GM23338 (cell line): ENCODE results near the gene CAMTA1. TPM values are rescaled to one million over a fixed set of nuclear protein-coding genes. Genes with fewer than 3 reads are reported as not detected.

Experiments used
- ATAC-seq: fragments of 200-7000 bp; cut with Tn5 transposase; 3 replicates; pipeline ENCODE4 v1.9.1; 2020
- DNase-seq: peaks from one replicate; pipeline ENCODE4 v3.0.0-alpha.2; 2015; ENCODE audit warnings: low spot score
- H2AFZ ChIP-seq: fragments of 200-600 bp; sonication (generic); 2 replicates; pipeline ENCODE4 v1.8.0; 2016; ENCODE audit warnings: antibody characterized with exemption, mild to moderate bottlenecking, moderate library complexity
- H3F3A ChIP-seq: fragments of 200-600 bp; sonication (generic); replicated peaks from 2 replicates; pipeline ENCODE4 v1.8.0; 2017; ENCODE audit warnings: antibody characterized with exemption, mixed run types, low read depth
- H3K27ac ChIP-seq: fragments of 200-600 bp; sonication (generic); 2 replicates; pipeline ENCODE4 v1.6.1; 2016; ENCODE audit warnings: low read depth
- H3K27me3 ChIP-seq: fragments of 200-600 bp; sonication (generic); 2 replicates; pipeline ENCODE4 v1.8.0; 2016; ENCODE audit warnings: mild to moderate bottlenecking, mixed run types, moderate library complexity; ENCODE audit not compliant: insufficient read depth
- H3K36me3 ChIP-seq: fragments of 200-600 bp; sonication (generic); 2 replicates; pipeline ENCODE4 v1.8.0; 2016; ENCODE audit warnings: mild to moderate bottlenecking; ENCODE audit not compliant: insufficient read depth
- H3K4me1 ChIP-seq: fragments of 200-600 bp; sonication (generic); 2 replicates; pipeline ENCODE4 v1.8.0; 2016; ENCODE audit warnings: mild to moderate bottlenecking, moderate library complexity; ENCODE audit not compliant: insufficient read depth
- H3K4me2 ChIP-seq: fragments of 200-600 bp; sonication (generic); 2 replicates; pipeline ENCODE4 v1.7.1; 2017; ENCODE audit warnings: mixed run types
- H3K4me3 ChIP-seq: fragments of 200-600 bp; sonication (generic); 2 replicates; pipeline ENCODE4 v1.6.1; 2016; ENCODE audit warnings: mixed run types
- H3K79me2 ChIP-seq: fragments of 200-600 bp; sonication (generic); replicated peaks from 2 replicates; pipeline ENCODE4 v1.8.0; 2017; ENCODE audit warnings: mild to moderate bottlenecking; ENCODE audit not compliant: insufficient read depth
- H3K9me2 ChIP-seq: fragments of 200-600 bp; sonication (generic); 2 replicates; pipeline ENCODE4 v1.8.0; 2017; ENCODE audit not compliant: insufficient read depth
- H4K20me1 ChIP-seq: fragments of 200-600 bp; sonication (generic); replicated peaks from 2 replicates; pipeline ENCODE4 v1.8.0; 2017; ENCODE audit warnings: mild to moderate bottlenecking; ENCODE audit not compliant: insufficient read depth
- H3K27ac Mint-ChIP-seq: 2 replicates; pipeline ENCODE4 v1.8.0; 2020; ENCODE audit warnings: inconsistent platforms, mild to moderate bottlenecking, moderate library complexity, mixed read lengths
- H3K27me3 Mint-ChIP-seq: 3 replicates; pipeline ENCODE4 v1.8.0; 2022; ENCODE audit warnings: low read depth, mild to moderate bottlenecking, moderate library complexity, mixed read lengths, inconsistent platforms; ENCODE audit not compliant: insufficient read depth, poor library complexity
- H3K36me3 Mint-ChIP-seq: 3 replicates; pipeline ENCODE4 v1.8.0; 2021; ENCODE audit warnings: low read depth, mild to moderate bottlenecking, inconsistent platforms, moderate library complexity, mixed read lengths
- H3K4me1 Mint-ChIP-seq: 3 replicates; pipeline ENCODE4 v1.8.0; 2020; ENCODE audit warnings: mild to moderate bottlenecking, inconsistent platforms, mixed read lengths
- H3K4me3 Mint-ChIP-seq: 3 replicates; pipeline ENCODE4 v1.8.0; 2021; ENCODE audit warnings: moderate library complexity, mild to moderate bottlenecking, inconsistent platforms, mixed read lengths
- H3K9me3 Mint-ChIP-seq: 3 replicates; pipeline ENCODE4 v1.8.0; 2020; ENCODE audit warnings: moderate library complexity, mild to moderate bottlenecking, inconsistent platforms, mixed read lengths
- CTCF ChIP-seq, 2 experiments: fragments of 200-600 bp in 1 of 2; sonication (generic) in 1 of 2; conservative IDR thresholded peaks; 2 replicates each; pipeline versions ENCODE4 v1.5.1 to v1.6.1; 2016 to 2017; ENCODE audit warnings: antibody characterized with exemption in 2 of 2, low read depth in 2 of 2, mild to moderate bottlenecking in 2 of 2, moderate library complexity in 1 of 2
- EZH2 ChIP-seq: fragments of 200-600 bp; sonication (generic); IDR thresholded peaks from one replicate; pipeline ENCODE4 v1.8.0; 2017; ENCODE audit warnings: antibody characterized with exemption, mild to moderate bottlenecking, low read depth; ENCODE audit not compliant: unreplicated experiment
- JUNB ChIP-seq: IDR thresholded peaks from one replicate; pipeline ENCODE4 v1.6.1; 2016; ENCODE audit warnings: antibody characterized with exemption; ENCODE audit not compliant: unreplicated experiment
- NANOG ChIP-seq: IDR thresholded peaks from 2 replicates; pipeline ENCODE4 v1.6.1; 2016; ENCODE audit warnings: antibody characterized with exemption, borderline replicate concordance
- REST ChIP-seq: IDR thresholded peaks from one replicate; pipeline ENCODE4 v1.6.1; 2018; ENCODE audit warnings: antibody characterized with exemption; ENCODE audit not compliant: unreplicated experiment
- STAT1 ChIP-seq: IDR thresholded peaks from one replicate; pipeline ENCODE4 v1.6.1; 2016; ENCODE audit warnings: antibody characterized with exemption; ENCODE audit not compliant: unreplicated experiment
- ZNF114 ChIP-seq: fragments of 250-450 bp; sonication (Bioruptor Pico); IDR thresholded peaks from 2 replicates; pipeline ENCODE4 v1.5.0; 2020; ENCODE audit warnings: mild to moderate bottlenecking, moderate library complexity
- polyA plus RNA-seq: library from polyadenylated mRNA; unstranded; fragments of >200 nt; fragmentation: Nextera tagmentation; extraction: Ambion mirVana; gene quantifications from 2 replicates; pipeline ENCODE4 v1.2.1, GENCODE V29; 2016
- total RNA-seq: library from RNA; depleted of rRNA; stranded (reverse); fragments of >200 nt; shearing (Covaris generic); gene quantifications from 2 replicates; pipeline ENCODE4 v1.2.3, GENCODE V29; 2014
- TF ChIP-seq, protein P1 (sequence below): fragments of 250-450 bp; sonication (Bioruptor Pico); IDR thresholded peaks from 2 replicates; pipeline ENCODE4 v1.5.0; 2020; ENCODE audit warnings: mild to moderate bottlenecking, moderate library complexity

Gene CAMTA1
- total and polyA plus RNA-seq, 2 experiments from 2014 or later = 115 to 519 TPM

DNA sequence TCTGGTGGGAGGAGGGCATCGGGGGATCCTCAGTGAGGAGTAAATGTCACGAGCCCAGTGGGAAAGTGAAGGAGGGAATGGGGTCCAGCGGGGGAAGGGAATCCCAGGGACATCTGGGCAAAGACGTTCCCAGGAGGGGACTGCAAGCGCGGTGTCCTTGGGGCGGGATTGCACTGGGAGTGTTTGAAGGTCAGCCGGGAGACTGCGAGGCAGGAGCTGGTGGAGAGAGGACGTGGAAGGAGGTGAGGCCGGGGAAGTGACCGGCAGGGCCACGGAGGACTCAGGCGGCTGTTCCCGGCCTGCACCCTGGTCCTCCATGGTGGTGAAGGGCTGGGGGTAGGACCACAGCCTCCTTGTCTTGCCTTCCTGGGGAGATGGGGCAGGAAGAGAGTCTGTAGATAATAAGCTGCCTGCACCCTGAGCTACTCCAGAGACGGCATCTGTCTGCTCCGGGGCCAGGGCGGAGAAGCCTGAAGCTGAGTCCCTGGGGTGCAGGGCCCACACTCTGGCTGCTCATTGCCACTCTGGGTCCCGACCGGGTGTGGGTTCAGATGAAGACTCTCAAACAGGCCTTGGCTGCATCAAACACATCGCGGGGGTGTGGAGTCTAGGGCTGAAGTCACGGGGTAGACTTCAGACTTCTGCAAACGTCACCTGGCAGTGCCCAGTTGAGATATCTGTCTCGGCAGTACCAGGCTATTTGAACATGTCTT is 264.8 kb downstream of the CAMTA1 start (continued):
- no peak for TF ChIP-seq CTCF (conservative IDR thresholded peaks at IDR 0.05; ENCODE audit: low read depth in 2 of 2)
- no peak for TF ChIP-seq STAT1
- no peak for TF ChIP-seq JUNB

DNA sequence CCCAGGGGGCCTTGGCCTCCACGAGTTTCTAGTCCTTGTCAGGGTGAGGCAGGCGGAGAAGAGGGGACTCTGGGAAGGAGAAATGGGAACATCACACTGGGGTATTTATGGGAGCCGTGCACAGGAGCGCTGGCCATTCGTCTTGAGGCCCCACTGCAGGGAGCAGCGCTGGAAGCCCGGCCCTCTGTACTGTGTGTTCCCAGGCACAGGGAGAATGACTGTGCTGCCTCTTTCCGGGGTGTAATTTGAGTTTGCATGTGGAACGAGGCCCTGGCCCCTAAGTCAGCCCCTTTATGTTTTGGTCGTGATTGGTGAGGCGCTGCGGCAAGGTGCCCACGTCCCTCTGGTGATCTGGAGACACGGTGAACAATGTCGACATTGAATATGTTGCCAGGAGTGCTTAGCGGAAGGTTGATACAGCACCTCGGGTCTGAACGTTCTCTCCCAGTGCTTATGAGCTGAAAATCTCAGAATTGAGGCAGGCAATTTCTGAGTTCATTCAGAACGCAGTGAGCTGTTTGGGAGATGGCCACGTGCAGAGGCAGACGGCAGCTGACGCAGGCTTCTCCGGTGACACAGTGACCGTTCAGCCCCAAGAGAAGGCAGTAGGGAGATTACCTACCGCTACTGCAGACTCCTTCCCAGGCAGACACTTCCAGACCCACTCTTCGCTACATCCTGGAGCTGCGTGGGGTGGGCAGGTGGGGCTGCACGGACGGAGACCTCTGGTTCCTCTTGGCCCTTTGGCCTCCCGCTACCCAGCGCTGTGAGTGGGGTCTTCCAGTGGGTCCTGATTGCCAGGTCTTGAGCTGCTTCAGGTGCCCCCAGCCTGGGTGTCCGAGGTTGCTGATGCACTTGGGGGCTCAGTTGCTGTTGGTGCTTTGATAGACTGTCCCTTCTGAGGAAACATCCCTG is 265.8 kb downstream of the CAMTA1 start:
- Mint-ChIP-seq H3K27me3 (peaks cover 11% of the 10 kb centered on the region), H3K9me3 (no peaks in the 10 kb centered on the region), H3K36me3 (no peaks in the 10 kb centered on the region), H3K4me3 (no peak overlapping the region), H3K4me1 (peaks cover 10% of the 10 kb centered on the region), H3K27ac (no peak overlapping the region)
- Histone ChIP-seq H3K27me3 (no peaks in the 10 kb centered on the region), H3K9me2 (no peaks in the 10 kb centered on the region), H2AFZ (no peak overlapping the region), H3K27ac (no peak overlapping the region), H3K4me2 (no peak overlapping the region), H3K4me1 (no peaks in the 10 kb centered on the region; the same call in 1 of the 2 replicates), H4K20me1 (no peaks in the 10 kb centered on the region), H3K36me3 (no peaks in the 10 kb centered on the region), H3F3A (no peaks in the 10 kb centered on the region), H3K4me3 (no peak overlapping the region), H3K79me2 (no peaks in the 10 kb centered on the region)
- ATAC-seq = no peak
- no peak for DNase-seq
- TF ChIP-seq JUNB (no peak), ZNF114 (CRISPR knock-in tag) (no peak), CTCF (conservative IDR thresholded peaks at IDR 0.05; ENCODE audit: low read depth in 2 of 2) (no peak), STAT1 (no peak), EZH2 (no peak), NANOG (no peak), REST (no peak)
- TF ChIP-seq, protein P1, sequence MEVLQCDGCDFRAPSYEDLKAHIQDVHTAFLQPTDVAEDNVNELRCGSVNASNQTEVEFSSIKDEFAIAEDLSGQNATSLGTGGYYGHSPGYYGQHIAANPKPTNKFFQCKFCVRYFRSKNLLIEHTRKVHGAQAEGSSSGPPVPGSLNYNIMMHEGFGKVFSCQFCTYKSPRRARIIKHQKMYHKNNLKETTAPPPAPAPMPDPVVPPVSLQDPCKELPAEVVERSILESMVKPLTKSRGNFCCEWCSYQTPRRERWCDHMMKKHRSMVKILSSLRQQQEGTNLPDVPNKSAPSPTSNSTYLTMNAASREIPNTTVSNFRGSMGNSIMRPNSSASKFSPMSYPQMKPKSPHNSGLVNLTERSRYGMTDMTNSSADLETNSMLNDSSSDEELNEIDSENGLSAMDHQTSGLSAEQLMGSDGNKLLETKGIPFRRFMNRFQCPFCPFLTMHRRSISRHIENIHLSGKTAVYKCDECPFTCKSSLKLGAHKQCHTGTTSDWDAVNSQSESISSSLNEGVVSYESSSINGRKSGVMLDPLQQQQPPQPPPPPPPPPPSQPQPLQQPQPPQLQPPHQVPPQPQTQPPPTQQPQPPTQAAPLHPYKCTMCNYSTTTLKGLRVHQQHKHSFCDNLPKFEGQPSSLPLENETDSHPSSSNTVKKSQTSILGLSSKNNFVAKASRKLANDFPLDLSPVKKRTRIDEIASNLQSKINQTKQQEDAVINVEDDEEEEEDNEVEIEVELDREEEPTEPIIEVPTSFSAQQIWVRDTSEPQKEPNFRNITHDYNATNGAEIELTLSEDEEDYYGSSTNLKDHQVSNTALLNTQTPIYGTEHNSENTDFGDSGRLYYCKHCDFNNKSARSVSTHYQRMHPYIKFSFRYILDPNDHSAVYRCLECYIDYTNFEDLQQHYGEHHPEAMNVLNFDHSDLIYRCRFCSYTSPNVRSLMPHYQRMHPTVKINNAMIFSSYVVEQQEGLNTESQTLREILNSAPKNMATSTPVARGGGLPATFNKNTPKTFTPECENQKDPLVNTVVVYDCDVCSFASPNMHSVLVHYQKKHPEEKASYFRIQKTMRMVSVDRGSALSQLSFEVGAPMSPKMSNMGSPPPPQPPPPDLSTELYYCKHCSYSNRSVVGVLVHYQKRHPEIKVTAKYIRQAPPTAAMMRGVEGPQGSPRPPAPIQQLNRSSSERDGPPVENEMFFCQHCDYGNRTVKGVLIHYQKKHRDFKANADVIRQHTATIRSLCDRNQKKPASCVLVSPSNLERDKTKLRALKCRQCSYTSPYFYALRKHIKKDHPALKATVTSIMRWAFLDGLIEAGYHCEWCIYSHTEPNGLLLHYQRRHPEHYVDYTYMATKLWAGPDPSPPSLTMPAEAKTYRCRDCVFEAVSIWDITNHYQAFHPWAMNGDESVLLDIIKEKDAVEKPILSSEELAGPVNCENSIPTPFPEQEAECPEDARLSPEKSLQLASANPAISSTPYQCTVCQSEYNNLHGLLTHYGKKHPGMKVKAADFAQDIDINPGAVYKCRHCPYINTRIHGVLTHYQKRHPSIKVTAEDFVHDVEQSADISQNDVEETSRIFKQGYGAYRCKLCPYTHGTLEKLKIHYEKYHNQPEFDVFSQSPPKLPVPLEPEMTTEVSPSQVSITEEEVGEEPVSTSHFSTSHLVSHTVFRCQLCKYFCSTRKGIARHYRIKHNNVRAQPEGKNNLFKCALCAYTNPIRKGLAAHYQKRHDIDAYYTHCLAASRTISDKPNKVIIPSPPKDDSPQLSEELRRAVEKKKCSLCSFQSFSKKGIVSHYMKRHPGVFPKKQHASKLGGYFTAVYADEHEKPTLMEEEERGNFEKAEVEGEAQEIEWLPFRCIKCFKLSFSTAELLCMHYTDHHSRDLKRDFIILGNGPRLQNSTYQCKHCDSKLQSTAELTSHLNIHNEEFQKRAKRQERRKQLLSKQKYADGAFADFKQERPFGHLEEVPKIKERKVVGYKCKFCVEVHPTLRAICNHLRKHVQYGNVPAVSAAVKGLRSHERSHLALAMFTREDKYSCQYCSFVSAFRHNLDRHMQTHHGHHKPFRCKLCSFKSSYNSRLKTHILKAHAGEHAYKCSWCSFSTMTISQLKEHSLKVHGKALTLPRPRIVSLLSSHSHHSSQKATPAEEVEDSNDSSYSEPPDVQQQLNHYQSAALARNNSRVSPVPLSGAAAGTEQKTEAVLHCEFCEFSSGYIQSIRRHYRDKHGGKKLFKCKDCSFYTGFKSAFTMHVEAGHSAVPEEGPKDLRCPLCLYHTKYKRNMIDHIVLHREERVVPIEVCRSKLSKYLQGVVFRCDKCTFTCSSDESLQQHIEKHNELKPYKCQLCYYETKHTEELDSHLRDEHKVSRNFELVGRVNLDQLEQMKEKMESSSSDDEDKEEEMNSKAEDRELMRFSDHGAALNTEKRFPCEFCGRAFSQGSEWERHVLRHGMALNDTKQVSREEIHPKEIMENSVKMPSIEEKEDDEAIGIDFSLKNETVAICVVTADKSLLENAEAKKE = no peak
